Testis (tissue), 2 donors: ENCODE measurements around the gene SIK2.

ENCODE experiments used
- POLR2A ChIP-seq: fragments of 450-650 bp; IDR thresholded peaks from one replicate; pipeline ENCODE4 v1.6.1; 2017; ENCODE audit warnings: antibody characterized with exemption, mild to moderate bottlenecking, moderate library complexity
- TF ChIP-seq, protein P1 (sequence below), 3 experiments: fragments of 450-650 bp in 2 of 3; fragments of 200-600 bp in 1 of 3; sonication (generic) in 1 of 3; IDR thresholded peaks; one replicate each; pipeline ENCODE4 v1.5.1; 2016 to 2019; ENCODE audit warnings: antibody characterized with exemption in 3 of 3, mild to moderate bottlenecking in 2 of 3, moderate library complexity in 1 of 3

DNA sequence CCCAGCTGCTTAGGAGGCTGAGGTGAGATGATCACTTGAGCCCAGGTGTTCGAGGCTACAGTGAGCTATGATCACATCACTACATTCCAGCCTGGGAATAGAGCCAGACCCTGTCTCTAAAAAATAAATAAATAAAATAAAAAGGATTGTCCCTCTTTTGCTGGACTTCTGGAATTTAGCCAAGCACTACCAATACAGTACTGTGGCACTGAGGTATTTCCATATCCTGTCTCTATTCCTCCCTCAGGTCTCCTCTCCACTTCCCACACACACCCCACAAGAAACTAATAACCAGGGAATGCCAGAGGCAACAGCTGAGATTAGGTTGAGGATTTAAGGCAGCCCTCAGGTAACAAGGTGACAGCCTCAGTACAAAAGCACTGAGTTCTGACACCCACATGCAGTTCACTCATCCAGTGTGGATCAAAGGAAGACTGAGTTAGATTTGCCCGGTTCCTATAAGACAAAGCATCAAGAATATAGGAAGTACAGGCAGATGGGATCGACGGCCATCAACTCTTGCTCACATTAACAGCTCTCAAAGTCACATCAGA, 168.4 kb downstream of the SIK2 start:
- TF ChIP-seq, protein P1, sequence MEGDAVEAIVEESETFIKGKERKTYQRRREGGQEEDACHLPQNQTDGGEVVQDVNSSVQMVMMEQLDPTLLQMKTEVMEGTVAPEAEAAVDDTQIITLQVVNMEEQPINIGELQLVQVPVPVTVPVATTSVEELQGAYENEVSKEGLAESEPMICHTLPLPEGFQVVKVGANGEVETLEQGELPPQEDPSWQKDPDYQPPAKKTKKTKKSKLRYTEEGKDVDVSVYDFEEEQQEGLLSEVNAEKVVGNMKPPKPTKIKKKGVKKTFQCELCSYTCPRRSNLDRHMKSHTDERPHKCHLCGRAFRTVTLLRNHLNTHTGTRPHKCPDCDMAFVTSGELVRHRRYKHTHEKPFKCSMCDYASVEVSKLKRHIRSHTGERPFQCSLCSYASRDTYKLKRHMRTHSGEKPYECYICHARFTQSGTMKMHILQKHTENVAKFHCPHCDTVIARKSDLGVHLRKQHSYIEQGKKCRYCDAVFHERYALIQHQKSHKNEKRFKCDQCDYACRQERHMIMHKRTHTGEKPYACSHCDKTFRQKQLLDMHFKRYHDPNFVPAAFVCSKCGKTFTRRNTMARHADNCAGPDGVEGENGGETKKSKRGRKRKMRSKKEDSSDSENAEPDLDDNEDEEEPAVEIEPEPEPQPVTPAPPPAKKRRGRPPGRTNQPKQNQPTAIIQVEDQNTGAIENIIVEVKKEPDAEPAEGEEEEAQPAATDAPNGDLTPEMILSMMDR (IDR thresholded peaks at IDR 0.05): no peak
- no peak for TF ChIP-seq POLR2A
